ENCODE results near the gene EDRF1. TPM values are rescaled to one million over a fixed set of nuclear protein-coding genes. Genes with fewer than 3 reads are reported as not detected.
"Not testable (repeated sequence)": the region's sequence is repeated elsewhere in the genome, so short reads cannot be mapped to it uniquely, and the experiment has no call there.

The EDRF1 gene
- total RNA-seq, 4 donors from 2014 or later, result 9.9 to 17.4 (median 13.3) TPM

DNA sequence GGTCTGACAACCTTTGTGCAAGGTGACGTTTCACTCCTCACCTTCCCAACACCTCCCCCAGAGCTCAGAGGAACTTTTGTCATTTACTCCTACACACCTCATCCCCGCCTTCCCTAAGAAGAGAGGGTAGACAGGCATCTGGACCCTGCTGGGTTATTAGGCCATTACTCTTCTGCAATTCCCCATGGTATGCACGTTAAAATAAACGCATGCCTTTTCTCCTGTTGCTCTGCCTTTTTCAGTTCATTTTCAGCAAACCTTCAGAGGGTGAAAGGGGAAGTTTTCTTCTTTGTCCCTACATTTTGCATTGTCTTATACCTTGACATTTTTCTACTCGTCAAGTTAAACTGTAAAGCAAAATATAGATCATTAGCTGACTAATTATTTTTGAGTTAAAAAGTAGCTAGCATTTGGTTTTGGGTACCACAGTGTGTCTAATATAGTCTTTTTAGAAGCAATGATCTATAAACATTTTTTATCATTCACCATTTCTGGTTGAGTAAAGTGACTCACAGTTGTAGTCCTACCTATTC lies 10.5 kb upstream of the EDRF1 start:
- 49% methylated on average over 5 of the region's 5 CpGs for WGBS
- Histone ChIP-seq H3K27ac (replicated peaks in 1 of 4) (no peak overlapping the region), H3K36me3 (no peaks in the 10 kb centered on the region), H3K4me3 (no peak overlapping the region), H3K4me1 (peaks cover 5 to 29% (median 20%) of the 10 kb centered on the region in 4 donors), H3K9me3 (no peaks in the 10 kb centered on the region), H3K27me3 (no peaks in the 10 kb centered on the region)
- DNase-seq (ENCODE audit: extremely low spot score), result no peak
- TF ChIP-seq POLR2A (IDR thresholded peaks at IDR 0.05; ENCODE audit: low read depth), result no peak
- no peak for TF ChIP-seq EP300 (IDR thresholded peaks at IDR 0.05)
- no peak for TF ChIP-seq POLR2AphosphoS5 (IDR thresholded peaks at IDR 0.05)
- TF ChIP-seq, protein P1, sequence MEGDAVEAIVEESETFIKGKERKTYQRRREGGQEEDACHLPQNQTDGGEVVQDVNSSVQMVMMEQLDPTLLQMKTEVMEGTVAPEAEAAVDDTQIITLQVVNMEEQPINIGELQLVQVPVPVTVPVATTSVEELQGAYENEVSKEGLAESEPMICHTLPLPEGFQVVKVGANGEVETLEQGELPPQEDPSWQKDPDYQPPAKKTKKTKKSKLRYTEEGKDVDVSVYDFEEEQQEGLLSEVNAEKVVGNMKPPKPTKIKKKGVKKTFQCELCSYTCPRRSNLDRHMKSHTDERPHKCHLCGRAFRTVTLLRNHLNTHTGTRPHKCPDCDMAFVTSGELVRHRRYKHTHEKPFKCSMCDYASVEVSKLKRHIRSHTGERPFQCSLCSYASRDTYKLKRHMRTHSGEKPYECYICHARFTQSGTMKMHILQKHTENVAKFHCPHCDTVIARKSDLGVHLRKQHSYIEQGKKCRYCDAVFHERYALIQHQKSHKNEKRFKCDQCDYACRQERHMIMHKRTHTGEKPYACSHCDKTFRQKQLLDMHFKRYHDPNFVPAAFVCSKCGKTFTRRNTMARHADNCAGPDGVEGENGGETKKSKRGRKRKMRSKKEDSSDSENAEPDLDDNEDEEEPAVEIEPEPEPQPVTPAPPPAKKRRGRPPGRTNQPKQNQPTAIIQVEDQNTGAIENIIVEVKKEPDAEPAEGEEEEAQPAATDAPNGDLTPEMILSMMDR (IDR thresholded peaks at IDR 0.05), result no peak
- intact Hi-C loops (cut with DNase I), result no loop called here

DNA sequence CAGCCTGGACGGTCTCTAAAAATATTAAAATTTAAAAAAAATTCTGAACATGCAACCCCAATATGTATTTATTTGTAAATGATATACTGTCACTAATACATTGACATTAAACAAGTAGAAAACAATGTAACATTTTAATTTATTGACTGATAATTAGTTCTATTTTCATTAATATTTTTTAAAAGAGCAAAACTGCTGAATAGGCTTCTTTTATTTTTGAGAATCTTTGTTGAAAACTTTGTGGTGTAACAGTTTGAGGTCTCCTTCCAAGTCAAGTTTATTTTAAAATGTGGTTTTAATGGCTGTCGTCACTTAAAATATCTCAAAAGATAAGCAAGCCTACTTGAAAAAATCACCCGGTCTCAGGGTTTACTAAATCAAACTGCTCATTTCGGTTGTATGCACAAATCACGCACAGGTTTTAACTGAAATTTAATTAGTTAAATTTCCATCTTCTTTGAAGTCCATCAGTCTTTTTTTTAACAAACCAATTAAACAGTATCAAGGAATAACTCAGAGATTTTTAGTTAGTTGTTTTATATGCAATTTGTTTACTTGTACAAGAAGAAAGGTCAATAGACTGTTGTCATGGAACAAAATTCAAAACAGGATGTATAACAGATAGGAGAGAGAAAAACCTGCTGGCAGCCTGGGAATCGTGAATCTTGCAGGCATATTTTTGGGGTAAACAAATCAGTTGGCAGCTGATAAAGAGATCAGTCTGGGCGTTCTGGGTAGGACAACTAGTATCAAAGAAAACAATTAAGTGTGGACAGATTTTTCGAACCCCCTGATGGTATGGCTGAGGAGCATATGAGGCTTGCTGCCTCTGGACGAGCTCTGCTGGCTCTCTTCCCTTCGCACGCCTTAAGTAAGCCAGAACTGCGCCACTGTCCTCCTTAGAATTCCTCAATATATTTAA lies 9.7 kb upstream of the EDRF1 start:
- Histone ChIP-seq H3K9me3 (no peaks in the 10 kb centered on the region), H3K27me3 (no peaks in the 10 kb centered on the region), H3K27ac (replicated peaks in 1 of 4) (no peak overlapping the region), H3K36me3 (no peaks in the 10 kb centered on the region), H3K4me1 (peaks cover 5 to 29% (median 20%) of the 10 kb centered on the region in 4 donors), H3K4me3 (peak overlapping the region in 1 of 4 donors; percentile 16)
- TF ChIP-seq, protein P1 (IDR thresholded peaks at IDR 0.05), result no peak
- TF ChIP-seq POLR2AphosphoS5 (IDR thresholded peaks at IDR 0.05) (no peak), EP300 (IDR thresholded peaks at IDR 0.05) (no peak), POLR2A (IDR thresholded peaks at IDR 0.05; ENCODE audit: low read depth) (no peak)
- 29% methylated on average over 12 of the region's 12 CpGs for WGBS
- DNase-seq (ENCODE audit: extremely low spot score), result no peak
- intact Hi-C loops (cut with DNase I), result no loop called here

DNA sequence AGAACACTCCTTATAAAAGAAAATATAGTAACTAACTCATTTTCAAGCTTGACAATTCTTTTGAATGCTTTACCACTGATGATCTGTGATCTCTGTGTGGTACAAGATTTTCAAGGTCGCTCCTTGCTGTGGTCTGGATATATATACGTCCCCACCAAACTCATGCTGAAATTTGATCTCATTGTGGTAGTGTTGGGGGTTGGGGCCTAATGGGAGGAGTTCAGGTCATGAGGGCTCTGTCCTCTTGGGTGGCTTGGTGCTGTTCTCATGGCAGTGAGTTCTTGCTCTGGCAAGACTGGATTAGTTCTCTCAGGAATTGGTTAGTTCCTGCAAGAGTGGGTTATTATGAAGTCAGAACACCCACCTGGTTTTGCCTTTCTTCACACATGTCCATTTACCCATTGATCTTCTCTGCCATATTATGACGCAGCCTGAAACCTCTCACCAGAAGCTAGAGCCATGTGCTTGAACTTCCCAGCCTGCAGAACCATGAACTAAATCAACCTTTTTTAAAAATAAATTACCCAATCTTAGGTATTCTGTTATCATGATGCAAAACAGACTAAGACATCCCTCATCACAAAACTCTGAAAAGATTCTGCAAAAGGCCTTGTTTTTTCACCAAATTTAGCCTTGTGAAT lies 8.3 kb upstream of the EDRF1 start:
- Histone ChIP-seq H3K4me1 (peaks cover 5 to 29% (median 20%) of the 10 kb centered on the region in 4 donors), H3K36me3 (no peaks in the 10 kb centered on the region), H3K9me3 (no peaks in the 10 kb centered on the region), H3K27me3 (no peaks in the 10 kb centered on the region), H3K27ac (replicated peaks in 1 of 4) (no peak overlapping the region), H3K4me3 (no peak overlapping the region)
- intact Hi-C loops (cut with DNase I), result no loop called here
- no peak for DNase-seq (ENCODE audit: extremely low spot score)
- 89% methylated on average over 3 of the region's 3 CpGs for WGBS
- TF ChIP-seq POLR2A (IDR thresholded peaks at IDR 0.05; ENCODE audit: low read depth), result no peak
- TF ChIP-seq EP300 (IDR thresholded peaks at IDR 0.05), result no peak
- no peak for TF ChIP-seq POLR2AphosphoS5 (IDR thresholded peaks at IDR 0.05)
- TF ChIP-seq, protein P1 (IDR thresholded peaks at IDR 0.05), result no peak

DNA sequence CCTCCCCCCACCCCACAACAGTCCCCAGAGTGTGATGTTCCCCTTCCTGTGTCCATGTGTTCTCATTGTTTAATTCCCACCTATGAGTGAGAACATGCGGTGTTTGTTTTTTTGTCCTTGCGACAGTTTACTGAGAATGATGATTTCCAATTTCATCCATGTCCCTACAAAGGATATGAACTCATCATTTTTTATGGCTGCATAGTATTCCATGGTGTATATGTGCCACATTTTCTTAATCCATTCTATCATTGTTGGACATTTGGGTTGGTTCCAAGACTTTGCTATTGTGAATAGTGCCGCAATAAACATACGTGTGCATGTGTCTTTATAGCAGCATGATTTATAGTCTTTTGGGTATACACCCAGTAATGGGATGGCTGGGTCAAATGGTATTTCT lies 4.8 kb upstream of the EDRF1 start:
- H3K36me3 ChIP-seq; H3K27me3 ChIP-seq; intact Hi-C loops (cut with DNase I); H3K27ac ChIP-seq (replicated peaks in 1 of 4); DNase-seq (ENCODE audit: extremely low spot score); H3K9me3 ChIP-seq; H3K4me3 ChIP-seq: not testable (repeated sequence)
- WGBS, result 100% methylated on average over 3 of the region's 4 CpGs
- H3K4me1 ChIP-seq, result peaks cover 9 to 18% (median 15%) of the 10 kb centered on the region in 4 donors

DNA sequence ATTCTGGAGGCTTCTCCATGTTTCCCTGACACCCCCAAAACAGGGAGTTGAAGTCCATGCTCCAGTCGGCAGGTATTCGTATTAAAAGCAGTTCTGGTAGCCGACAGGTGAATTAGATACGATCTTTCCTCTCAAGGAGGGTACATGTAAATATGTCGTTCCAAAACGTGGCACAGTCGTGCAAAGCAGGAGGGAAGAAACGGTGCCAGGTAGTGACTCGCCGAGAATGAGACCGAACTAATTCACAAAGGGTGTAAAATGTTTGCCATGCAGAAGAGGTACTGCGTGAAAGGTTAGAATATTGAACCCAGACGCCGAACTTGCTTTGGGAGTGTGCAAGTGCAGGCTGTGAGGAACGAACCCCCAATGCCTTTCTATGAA lies 483 bp downstream of the EDRF1 start:
- TF ChIP-seq POLR2A (IDR thresholded peaks at IDR 0.05; ENCODE audit: low read depth) (no peak), POLR2AphosphoS5 (IDR thresholded peaks at IDR 0.05) (no peak), EP300 (IDR thresholded peaks at IDR 0.05) (no peak)
- TF ChIP-seq, protein P1 (IDR thresholded peaks at IDR 0.05), result no peak
- DNase-seq (ENCODE audit: extremely low spot score), result no peak
- peaks cover 15 to 31% (median 21%) of the 10 kb centered on the region in 4 donors for H3K4me1 ChIP-seq
- no peaks in the 10 kb centered on the region for H3K9me3 ChIP-seq
- H3K27me3 ChIP-seq, result no peaks in the 10 kb centered on the region
- intact Hi-C loops (cut with DNase I), result no loop called here
- H3K4me3 ChIP-seq, result peak overlapping the region; percentile 78 to 91 (median 84)
- H3K36me3 ChIP-seq, result peaks cover 13 to 38% (median 32%) of the 10 kb centered on the region in 4 donors
- peak overlapping the region; percentile 85 to 94 (median 90) for H3K27ac ChIP-seq (replicated peaks in 1 of 4)
- under 1% methylated on average over 15 of the region's 15 CpGs for WGBS

Data from esophagus muscularis mucosa (tissue), 4 donors.